Colonic mucosa (tissue), 4 donors: ENCODE data around the gene ERLEC1. TPM values are rescaled to one million over a fixed set of nuclear protein-coding genes. Genes with fewer than 3 reads are reported as not detected.

Experiments
- DNase-seq: peaks from one replicate; pipeline ENCODE4 v3.0.0-alpha.2; 2020
- H3K27ac ChIP-seq: fragments of 200-600 bp; one replicate; pipeline ENCODE4 v1.8.0; 2021
- H3K27me3 ChIP-seq: fragments of 200-600 bp; one replicate; pipeline ENCODE4 v1.8.0; 2021
- H3K36me3 ChIP-seq: fragments of 200-600 bp; one replicate; pipeline ENCODE4 v1.8.0; 2021
- H3K4me1 ChIP-seq: fragments of 200-600 bp; one replicate; pipeline ENCODE4 v1.8.0; 2021; ENCODE audit warnings: mild to moderate bottlenecking
- H3K4me3 ChIP-seq: fragments of 200-600 bp; one replicate; pipeline ENCODE4 v1.8.0; 2021
- H3K9ac ChIP-seq, 2 donors: one replicate each; pipeline ENCODE4 v1.7.0; 2013; ENCODE audit warnings: control low read depth in 2 of 2, low read depth in 2 of 2, low read length in 2 of 2
- H3K9me3 ChIP-seq: fragments of 200-600 bp; one replicate; pipeline ENCODE4 v1.8.0; 2021
- CTCF ChIP-seq: fragments of 200-600 bp; IDR thresholded peaks from one replicate; pipeline ENCODE4 v1.8.0; 2022; ENCODE audit warnings: antibody characterized with exemption, mild to moderate bottlenecking
- intact Hi-C: fragments of 100-400 bp; cut with DNase I; formaldehyde crosslinking; loops from one replicate; pipeline ENCODE4 v1.14.1; 2022
- total RNA-seq, 2 donors: library from RNA; stranded (reverse); fragmentation: NEBNext Ultra II Directional in 1 of 2; extraction: Animal tissue kit (Norgen Biotek cat#: 25700) in 1 of 2; gene quantifications; one replicate each; pipeline ENCODE4 v1.2.1, GENCODE V29; 2021
- donor health status: healthy.
- donor health status: DM: no; HTN: no; CAD: no.
- donor health status: DM: no; HTN: no; CAD: no.

Gene ERLEC1
- total RNA-seq, 2 donors from 2014 or later, result 34.2 to 51.9 TPM

- Histone ChIP-seq H3K27ac (no peak within 1 kb of the TSS), H3K9ac (no peak within 1 kb of the TSS), H3K4me3 (peak within 1 kb of the TSS; percentile 33), H3K36me3 (no peaks in the 10 kb centered on the region), H3K27me3 (no peaks in the 10 kb centered on the region), H3K4me1 (no peaks in the 10 kb centered on the region), H3K9me3 (no peaks in the 10 kb centered on the region)
- TF ChIP-seq CTCF, result no peak
- intact Hi-C loops, result no loop called here
- DNase-seq, result peak; percentile 17
Measured at GRCh38 chr2:53859206-53860181, 72.7 kb downstream of the ERLEC1 start, which contains the start of gene GPR75. TSS of gene GPR75 (minus strand) at chr2:53859967. CDS start at chr2:53854756, 5,211 bp downstream.

GRCh38 chr2:53861824-53862223 is 75.0 kb downstream of the ERLEC1 start:
- H3K4me3 ChIP-seq, result no peak overlapping the region
- no peaks in the 10 kb centered on the region for H3K36me3 ChIP-seq
- no peaks in the 10 kb centered on the region for H3K9me3 ChIP-seq
- H3K4me1 ChIP-seq, result no peaks in the 10 kb centered on the region
- no peak overlapping the region for H3K9ac ChIP-seq
- intact Hi-C loops, result no loop called here
- H3K27ac ChIP-seq, result no peak overlapping the region
- H3K27me3 ChIP-seq, result no peaks in the 10 kb centered on the region
- TF ChIP-seq CTCF, result no peak
- DNase-seq, result no peak

GRCh38 chr2:53863538-53864227 is 76.8 kb downstream of the ERLEC1 start:
- Histone ChIP-seq H3K36me3 (no peaks in the 10 kb centered on the region), H3K27me3 (no peaks in the 10 kb centered on the region), H3K9me3 (no peaks in the 10 kb centered on the region), H3K4me3 (no peak overlapping the region), H3K9ac (no peak overlapping the region), H3K4me1 (no peaks in the 10 kb centered on the region), H3K27ac (no peak overlapping the region)
- no peak for TF ChIP-seq CTCF
- DNase-seq, result no peak
- intact Hi-C loops, result no loop called here

- H3K27ac ChIP-seq, result no peak overlapping the region
- H3K4me3 ChIP-seq, result no peak overlapping the region
- no peak overlapping the region for H3K9ac ChIP-seq
- no peak for DNase-seq
- no peaks in the 10 kb centered on the region for H3K27me3 ChIP-seq
- H3K4me1 ChIP-seq, result no peaks in the 10 kb centered on the region
- H3K36me3 ChIP-seq, result no peaks in the 10 kb centered on the region
- TF ChIP-seq CTCF, result no peak
- no peaks in the 10 kb centered on the region for H3K9me3 ChIP-seq
- intact Hi-C loops, result no loop called here
Measured at GRCh38 chr2:53865264-53865663, 78.4 kb downstream of the ERLEC1 start.

GRCh38 chr2:53865962-53866361 is 79.1 kb downstream of the ERLEC1 start:
- no peak overlapping the region for H3K9ac ChIP-seq
- H3K9me3 ChIP-seq, result no peaks in the 10 kb centered on the region
- intact Hi-C loops, result no loop called here
- no peak for DNase-seq
- no peaks in the 10 kb centered on the region for H3K27me3 ChIP-seq
- no peak overlapping the region for H3K27ac ChIP-seq
- TF ChIP-seq CTCF, result no peak
- no peak overlapping the region for H3K4me3 ChIP-seq
- H3K4me1 ChIP-seq, result no peaks in the 10 kb centered on the region
- H3K36me3 ChIP-seq, result no peaks in the 10 kb centered on the region
